ENCODE data around the gene TLR10. TPM values are rescaled to one million over a fixed set of nuclear protein-coding genes. Genes with fewer than 3 reads are reported as not detected.
"Not testable (repeated sequence)": the region's sequence is repeated elsewhere in the genome, so short reads cannot be mapped to it uniquely, and the experiment has no call there.

TLR10 gene
- total RNA-seq, 1 experiment from 2014 or later = not detected

- DNase-seq (ENCODE audit: low spot score) = no peak
Observed at GRCh38 chr4:38802561-38803355, 20.0 kb upstream of the TLR10 start.

GRCh38 chr4:38800961-38801450 is 18.2 kb upstream of the TLR10 start:
- DNase-seq (ENCODE audit: low spot score) = no peak

GRCh38 chr4:38800366-38800765 is 17.6 kb upstream of the TLR10 start:
- DNase-seq (ENCODE audit: low spot score) = no peak

GRCh38 chr4:38795087-38795486 is 12.3 kb upstream of the TLR10 start:
- no peak for DNase-seq (ENCODE audit: low spot score)

- DNase-seq (ENCODE audit: low spot score) = no peak
Observed at GRCh38 chr4:38794051-38794450, 11.3 kb upstream of the TLR10 start.

- DNase-seq (ENCODE audit: low spot score) = no peak
Observed at GRCh38 chr4:38791010-38791409, 8.2 kb upstream of the TLR10 start.

GRCh38 chr4:38788317-38788716 is 5.5 kb upstream of the TLR10 start:
- peak; percentile 33 for DNase-seq (ENCODE audit: low spot score)

GRCh38 chr4:38787693-38788092 is 4.9 kb upstream of the TLR10 start:
- no peak for DNase-seq (ENCODE audit: low spot score)

- no peak for DNase-seq (ENCODE audit: low spot score)
Observed at GRCh38 chr4:38785901-38786402, 3.2 kb upstream of the TLR10 start.

GRCh38 chr4:38785041-38785790 is 2.4 kb upstream of the TLR10 start:
- no peak for DNase-seq (ENCODE audit: low spot score)

- no peak for DNase-seq (ENCODE audit: low spot score)
Observed at GRCh38 chr4:38784141-38784540, 1.4 kb upstream of the TLR10 start.

GRCh38 chr4:38783109-38783460 is 295 bp upstream of the TLR10 start:
- no peak for DNase-seq (ENCODE audit: low spot score)

GRCh38 chr4:38781854-38782261 is 932 bp downstream of the TLR10 start:
- DNase-seq (ENCODE audit: low spot score) = no peak

GRCh38 chr4:38780833-38781484 is 1.8 kb downstream of the TLR10 start:
- DNase-seq (ENCODE audit: low spot score) = no peak

- DNase-seq (ENCODE audit: low spot score) = no peak
Observed at GRCh38 chr4:38779790-38780189, 3.0 kb downstream of the TLR10 start.

- DNase-seq (ENCODE audit: low spot score) = not testable (repeated sequence)
Observed at GRCh38 chr4:38777925-38778324, 4.9 kb downstream of the TLR10 start.

GRCh38 chr4:38775326-38775725 is 7.5 kb downstream of the TLR10 start:
- no peak for DNase-seq (ENCODE audit: low spot score)

- no peak for DNase-seq (ENCODE audit: low spot score)
Observed at GRCh38 chr4:38774181-38774955, 8.4 kb downstream of the TLR10 start.

GRCh38 chr4:38770281-38770680 is 12.5 kb downstream of the TLR10 start:
- not testable (repeated sequence) for DNase-seq (ENCODE audit: low spot score)

- no peak for DNase-seq (ENCODE audit: low spot score)
Observed at GRCh38 chr4:38769857-38770256, 12.9 kb downstream of the TLR10 start.

- no peak for DNase-seq (ENCODE audit: low spot score)
Observed at GRCh38 chr4:38769441-38769840, 13.3 kb downstream of the TLR10 start.

All from A172 (cell line).